Measurements from ENCODE around the gene C4B. TPM values are rescaled to one million over a fixed set of nuclear protein-coding genes. Genes with fewer than 3 reads are reported as not detected.

C4B gene
- total RNA-seq, 1 experiment from 2014 or later: 2.7 TPM

GRCh38 chr6:32084780-32085179, 70.2 kb downstream of the C4B start:
- peaks cover 28% of the 10 kb centered on the region for H3K27me3 Mint-ChIP-seq (ENCODE audit: low read depth)
- no peak overlapping the region for H3K14ac ChIP-seq (ENCODE audit: insufficient read depth, low read length)
- H3K23ac ChIP-seq (ENCODE audit: insufficient read length, low read depth, low read length): no peak overlapping the region
- H4K8ac ChIP-seq (replicated peaks; ENCODE audit: insufficient read length, low read depth, low read length): no peak overlapping the region
- no peak overlapping the region for H3K27ac ChIP-seq (ENCODE audit: insufficient read length, low read depth, low read length)
- no peak overlapping the region for H3K56ac ChIP-seq (ENCODE audit: insufficient read length, low read depth, low read length)
- no peak overlapping the region for H3K9ac ChIP-seq (ENCODE audit: extremely low read depth, insufficient read length, low read length)
- no peaks in the 10 kb centered on the region for H4K20me1 ChIP-seq (ENCODE audit: control insufficient read depth, insufficient read depth, insufficient read length)
- H2BK12ac ChIP-seq (ENCODE audit: insufficient read length, low read depth, low read length): no peak overlapping the region
- no peaks in the 10 kb centered on the region for H3K9me3 ChIP-seq (ENCODE audit: control insufficient read depth, low read depth, low read length)
- peaks cover 12 to 26% of the 10 kb centered on the region in 2 experiments for H3K4me1 Mint-ChIP-seq
- H3K4me2 ChIP-seq (ENCODE audit: insufficient read depth, insufficient read length, low read length): no peak overlapping the region
- H2BK15ac ChIP-seq (ENCODE audit: low read depth, low read length): no peak overlapping the region
- TF ChIP-seq, protein P1, sequence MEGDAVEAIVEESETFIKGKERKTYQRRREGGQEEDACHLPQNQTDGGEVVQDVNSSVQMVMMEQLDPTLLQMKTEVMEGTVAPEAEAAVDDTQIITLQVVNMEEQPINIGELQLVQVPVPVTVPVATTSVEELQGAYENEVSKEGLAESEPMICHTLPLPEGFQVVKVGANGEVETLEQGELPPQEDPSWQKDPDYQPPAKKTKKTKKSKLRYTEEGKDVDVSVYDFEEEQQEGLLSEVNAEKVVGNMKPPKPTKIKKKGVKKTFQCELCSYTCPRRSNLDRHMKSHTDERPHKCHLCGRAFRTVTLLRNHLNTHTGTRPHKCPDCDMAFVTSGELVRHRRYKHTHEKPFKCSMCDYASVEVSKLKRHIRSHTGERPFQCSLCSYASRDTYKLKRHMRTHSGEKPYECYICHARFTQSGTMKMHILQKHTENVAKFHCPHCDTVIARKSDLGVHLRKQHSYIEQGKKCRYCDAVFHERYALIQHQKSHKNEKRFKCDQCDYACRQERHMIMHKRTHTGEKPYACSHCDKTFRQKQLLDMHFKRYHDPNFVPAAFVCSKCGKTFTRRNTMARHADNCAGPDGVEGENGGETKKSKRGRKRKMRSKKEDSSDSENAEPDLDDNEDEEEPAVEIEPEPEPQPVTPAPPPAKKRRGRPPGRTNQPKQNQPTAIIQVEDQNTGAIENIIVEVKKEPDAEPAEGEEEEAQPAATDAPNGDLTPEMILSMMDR (conservative IDR thresholded peaks at IDR 0.05): no peak
- peak overlapping the region in 2 of 3 experiments; percentile 34 to 37; a peak in 2 of 7 replicates for H3K27ac Mint-ChIP-seq
- no peak overlapping the region for H2AFZ ChIP-seq (ENCODE audit: low read length)
- H3K79me1 ChIP-seq (ENCODE audit: insufficient read depth, low read depth, low read length, poor library complexity, severe bottlenecking): no peaks in the 10 kb centered on the region
- no peak overlapping the region for H2BK120ac ChIP-seq (ENCODE audit: low read depth, low read length, poor library complexity, severe bottlenecking)
- H3K79me2 ChIP-seq (ENCODE audit: insufficient read depth, low read length): no peaks in the 10 kb centered on the region
- no peak overlapping the region for H3T11ph ChIP-seq (ENCODE audit: low read length)
- WGBS (ENCODE audit: extremely low coverage, insufficient read length, low lambda C conversion rate): no CpG with 5 or more reads among the region's 2 CpGs
- H3K4ac ChIP-seq (ENCODE audit: low read depth, low read length): no peak overlapping the region
- H4K5ac ChIP-seq (ENCODE audit: insufficient read length, low read depth, low read length): no peak overlapping the region
- no peak overlapping the region for H3K18ac ChIP-seq (ENCODE audit: insufficient read length, low read depth, low read length)
- H3K4me3 Mint-ChIP-seq: no peak overlapping the region
- H3K23me2 ChIP-seq (ENCODE audit: insufficient read length, low read depth, low read length, poor library complexity, severe bottlenecking): peaks cover 3% of the 10 kb centered on the region
- H2BK20ac ChIP-seq (ENCODE audit: low read depth, low read length, poor library complexity, severe bottlenecking): no peak overlapping the region
- H2BK5ac ChIP-seq (ENCODE audit: insufficient read length, low read length): no peak overlapping the region
- no peaks in the 10 kb centered on the region for H3K4me1 ChIP-seq (ENCODE audit: insufficient read depth, low read length)
- H2AK5ac ChIP-seq (ENCODE audit: insufficient read length, low read length): no peak overlapping the region
- DNase-seq: no peak
- no peak overlapping the region for H4K91ac ChIP-seq (ENCODE audit: insufficient read length, low read depth, low read length)
- H3K27me3 ChIP-seq (ENCODE audit: insufficient read depth, low read length): no peaks in the 10 kb centered on the region; the same call in 1 of the 2 replicates
- no peaks in the 10 kb centered on the region; a peak in 1 of 7 replicates for H3K36me3 Mint-ChIP-seq (ENCODE audit: insufficient read depth in 1 of 3, low read depth in 3 of 3)
- H3K9me3 Mint-ChIP-seq: no peaks in the 10 kb centered on the region

Other genes starting within 250 kb of the C4B start
- 2.5 TPM in 2 replicates for gene VWA7, start 237.5 kb upstream of the C4B start, total RNA-seq (2021)
- gene VARS1, start 219.0 kb upstream of the C4B start, total RNA-seq (2021): 148 and 154 TPM in 2 replicates
- 114 and 123 TPM in 2 replicates for gene LSM2, start 207.8 kb upstream of the C4B start, total RNA-seq (2021)
- gene HSPA1L, start 199.5 kb upstream of the C4B start, total RNA-seq (2021): 1.6 and 2.5 TPM in 2 replicates
- gene HSPA1A, start 199.3 kb upstream of the C4B start, total RNA-seq (2021): 51.2 and 51.7 TPM in 2 replicates
- 85.1 and 90.5 TPM in 2 replicates for gene HSPA1B, start 187.1 kb upstream of the C4B start, total RNA-seq (2021)
- 35.1 and 36.2 TPM in 2 replicates for gene NEU1, start 152.0 kb upstream of the C4B start, total RNA-seq (2021)
- gene SLC44A4, start 135.8 kb upstream of the C4B start, total RNA-seq (2021): 3.3 and 3.8 TPM in 2 replicates
- gene EHMT2, start 117.1 kb upstream of the C4B start, total RNA-seq (2021): 121 and 124 TPM in 2 replicates
- gene ZBTB12, start 112.7 kb upstream of the C4B start, total RNA-seq (2021): 31.0 and 32.7 TPM in 2 replicates
- gene C2, start 87.1 kb upstream of the C4B start, total RNA-seq (2021): 0.66 and 0.86 TPM in 2 replicates
- gene CFB, start 68.7 kb upstream of the C4B start, total RNA-seq (2021): 0.31 and 0.39 TPM in 2 replicates
- gene NELFE, start 55.8 kb upstream of the C4B start, total RNA-seq (2021): 90.8 and 91.4 TPM in 2 replicates
- 78.8 and 86.2 TPM in 2 replicates for gene SKIC2, start 55.6 kb upstream of the C4B start, total RNA-seq (2021)
- gene DXO, start 42.7 kb upstream of the C4B start, total RNA-seq (2021): 21.6 and 22.9 TPM in 2 replicates
- gene C4A, start 32.7 kb upstream of the C4B start, total RNA-seq (2021): 4.3 and 5.1 TPM in 2 replicates
- gene CYP21A2, start 23.6 kb downstream of the C4B start, total RNA-seq (2021): not detected in 2 replicates
- 5.0 and 5.2 TPM in 2 replicates for gene TNXB, start 94.5 kb downstream of the C4B start, total RNA-seq (2021)
- 44.0 and 45.3 TPM in 2 replicates for gene ATF6B, start 113.5 kb downstream of the C4B start, total RNA-seq (2021)
- 10.9 and 11.1 TPM in 2 replicates for gene FKBPL, start 115.5 kb downstream of the C4B start, total RNA-seq (2021)
- gene PRRT1, start 137.1 kb downstream of the C4B start, total RNA-seq (2021): 1.8 and 1.9 TPM in 2 replicates
- gene PPT2, start 139.3 kb downstream of the C4B start, total RNA-seq (2021): 43.1 and 46.3 TPM in 2 replicates
- gene EGFL8, start 149.8 kb downstream of the C4B start, total RNA-seq (2021): 20.8 and 27.2 TPM in 2 replicates
- 88.8 and 89.5 TPM in 2 replicates for gene AGPAT1, start 161.3 kb downstream of the C4B start, total RNA-seq (2021)
- 116 and 126 TPM in 2 replicates for gene RNF5, start 163.6 kb downstream of the C4B start, total RNA-seq (2021)
- 14.3 and 17.8 TPM in 2 replicates for gene AGER, start 169.5 kb downstream of the C4B start, total RNA-seq (2021)
- 174 and 176 TPM in 2 replicates for gene PBX2, start 175.4 kb downstream of the C4B start, total RNA-seq (2021)
- 11.8 and 12.0 TPM in 2 replicates for gene GPSM3, start 177.8 kb downstream of the C4B start, total RNA-seq (2021)
- 2.1 and 2.3 TPM in 2 replicates for gene NOTCH4, start 209.3 kb downstream of the C4B start, total RNA-seq (2021)